Stomach (tissue), 9 donors: Measurements from ENCODE around the gene KCNAB2. TPM values are rescaled to one million over a fixed set of nuclear protein-coding genes. Genes with fewer than 3 reads are reported as not detected.

Source experiments
- DNase-seq, 2 donors: peaks; one replicate each; pipeline versions ENCODE4 v3.0.0 to v3.0.0-alpha.2; 2013 to 2019
- H3K27ac ChIP-seq, 5 donors: fragments of 200-600 bp in 4 of 5; sonication (generic) in 4 of 5; one replicate each; pipeline ENCODE4 v1.5.1; 2013 to 2019; ENCODE audit warnings: mild to moderate bottlenecking in 1 of 5, moderate library complexity in 1 of 5
- H3K27me3 ChIP-seq, 3 donors: fragments of 200-600 bp; sonication (generic); one replicate each; pipeline ENCODE4 v1.5.1; 2017 to 2019; ENCODE audit warnings: mixed run types in 1 of 3
- H3K36me3 ChIP-seq, 4 donors: fragments of 200-600 bp; sonication (generic); 1 replicate in 3 of 4; 2 replicates in 1 of 4; pipeline ENCODE4 v1.5.1; 2016 to 2019
- H3K4me1 ChIP-seq, 4 donors: fragments of 200-600 bp; sonication (generic); one replicate each; pipeline ENCODE4 v1.5.1; 2016 to 2019
- H3K4me3 ChIP-seq, 4 donors: fragments of 200-600 bp; sonication (generic) in 3 of 4; one replicate each; pipeline ENCODE4 v1.5.1; 2016 to 2019; ENCODE audit warnings: mild to moderate bottlenecking in 1 of 4
- H3K9me3 ChIP-seq, 4 donors: fragments of 200-600 bp; sonication (generic); one replicate each; pipeline ENCODE4 v1.5.1; 2016 to 2019
- EP300 ChIP-seq: sonication (generic); formaldehyde crosslinking; IDR thresholded peaks from one replicate; pipeline ENCODE4 v1.6.1; 2017; ENCODE audit warnings: antibody characterized with exemption
- POLR2A ChIP-seq, 4 donors: fragments of 450-650 bp; IDR thresholded peaks; one replicate each; pipeline ENCODE4 v1.6.1; 2016; ENCODE audit warnings: antibody characterized with exemption in 4 of 4, control low read depth in 2 of 4, mild to moderate bottlenecking in 1 of 4, moderate library complexity in 1 of 4
- POLR2AphosphoS5 ChIP-seq, 3 donors: sonication (generic); formaldehyde crosslinking; IDR thresholded peaks; one replicate each; pipeline ENCODE4 v1.6.1; 2016; ENCODE audit warnings: antibody characterized with exemption in 3 of 3
- WGBS, 5 donors: extraction: QIAGEN DNeasy Blood & Tissue Kit in 3 of 5; methylation state at CpG; one replicate each; pipeline versions ENCODE4 v1.1.5 to v1.1.7; 2013 to 2018; 5-methylcytosine and 5-hydroxymethylcytosine counted together
- intact Hi-C: fragments of 100-400 bp; cut with DNase I; formaldehyde crosslinking; loops from one replicate; pipeline ENCODE4 v1.15.1; 2023; ENCODE audit warnings: low total_unique reads
- polyA plus RNA-seq, 3 donors: library from polyadenylated mRNA; stranded (reverse); fragments of 200-250 nt; gene quantifications; one replicate each; pipeline ENCODE4 v1.2.3, GENCODE V29; 2013
- total RNA-seq, 5 donors: library from RNA; depleted of rRNA; stranded (reverse); fragments of >200 nt; gene quantifications; one replicate each; pipeline versions ENCODE4 v1.1.0 to v1.2.3, GENCODE V29; 2014 to 2016
- TF ChIP-seq, protein P1 (sequence below), 7 experiments: fragments of 450-650 bp in 4 of 7; fragments of 200-600 bp in 3 of 7; sonication (generic) in 3 of 7; IDR thresholded peaks; one replicate each; pipeline ENCODE4 v1.5.1; 2016 to 2019; ENCODE audit warnings: antibody characterized with exemption in 7 of 7, control low read depth in 2 of 7, mild to moderate bottlenecking in 1 of 7
- donor health status: healthy with polysubstance abuse.
- donor health status: Bipolar disorder and iron deficiency.
- donor health status: healthy.

KCNAB2 gene
- total and polyA plus RNA-seq, 8 donors: 0.29 to 39.1 (median 3.3) TPM

DNA sequence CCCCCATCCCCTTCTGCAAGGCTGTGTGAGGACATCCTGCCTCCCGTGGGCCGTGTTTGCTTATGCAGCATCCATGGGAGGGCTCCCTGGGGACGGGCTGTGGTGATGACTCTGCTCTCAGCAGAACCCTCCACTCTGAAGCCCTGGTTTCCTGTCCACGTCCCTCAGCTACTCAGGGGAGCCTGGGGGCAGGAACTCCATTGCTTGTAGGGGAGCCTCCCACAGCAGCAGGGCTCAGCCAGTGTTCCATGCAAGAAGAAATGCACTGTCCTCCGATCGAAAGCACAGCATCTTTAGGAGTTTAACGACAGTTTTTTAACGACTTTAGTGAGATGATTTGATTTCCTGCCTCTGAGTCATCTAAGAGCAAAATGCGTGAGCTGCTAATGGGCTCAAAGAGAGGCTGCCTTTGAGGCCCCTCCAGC is 8.3 kb upstream of the KCNAB2 start:
- H3K36me3 ChIP-seq: peaks cover 0 to 21% (median 0%) of the 10 kb centered on the region in 4 donors
- no peak overlapping the region for H3K27ac ChIP-seq
- H3K9me3 ChIP-seq: no peaks in the 10 kb centered on the region
- DNase-seq: no peak
- TF ChIP-seq, protein P1, sequence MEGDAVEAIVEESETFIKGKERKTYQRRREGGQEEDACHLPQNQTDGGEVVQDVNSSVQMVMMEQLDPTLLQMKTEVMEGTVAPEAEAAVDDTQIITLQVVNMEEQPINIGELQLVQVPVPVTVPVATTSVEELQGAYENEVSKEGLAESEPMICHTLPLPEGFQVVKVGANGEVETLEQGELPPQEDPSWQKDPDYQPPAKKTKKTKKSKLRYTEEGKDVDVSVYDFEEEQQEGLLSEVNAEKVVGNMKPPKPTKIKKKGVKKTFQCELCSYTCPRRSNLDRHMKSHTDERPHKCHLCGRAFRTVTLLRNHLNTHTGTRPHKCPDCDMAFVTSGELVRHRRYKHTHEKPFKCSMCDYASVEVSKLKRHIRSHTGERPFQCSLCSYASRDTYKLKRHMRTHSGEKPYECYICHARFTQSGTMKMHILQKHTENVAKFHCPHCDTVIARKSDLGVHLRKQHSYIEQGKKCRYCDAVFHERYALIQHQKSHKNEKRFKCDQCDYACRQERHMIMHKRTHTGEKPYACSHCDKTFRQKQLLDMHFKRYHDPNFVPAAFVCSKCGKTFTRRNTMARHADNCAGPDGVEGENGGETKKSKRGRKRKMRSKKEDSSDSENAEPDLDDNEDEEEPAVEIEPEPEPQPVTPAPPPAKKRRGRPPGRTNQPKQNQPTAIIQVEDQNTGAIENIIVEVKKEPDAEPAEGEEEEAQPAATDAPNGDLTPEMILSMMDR (IDR thresholded peaks at IDR 0.05): no peak
- no peak for TF ChIP-seq POLR2A (IDR thresholded peaks at IDR 0.05)
- TF ChIP-seq EP300: no peak
- no peak for TF ChIP-seq POLR2AphosphoS5 (IDR thresholded peaks at IDR 0.05)
- 32 to 37% (median 35%) methylated on average over 9 of the region's 9 CpGs for WGBS, 5 donors
- H3K4me1 ChIP-seq: peaks cover 0 to 10% (median 3%) of the 10 kb centered on the region in 4 donors
- intact Hi-C loops: no loop called here
- no peak overlapping the region for H3K4me3 ChIP-seq
- H3K27me3 ChIP-seq: peaks cover 0 to 37% (median 0%) of the 10 kb centered on the region in 3 donors

DNA sequence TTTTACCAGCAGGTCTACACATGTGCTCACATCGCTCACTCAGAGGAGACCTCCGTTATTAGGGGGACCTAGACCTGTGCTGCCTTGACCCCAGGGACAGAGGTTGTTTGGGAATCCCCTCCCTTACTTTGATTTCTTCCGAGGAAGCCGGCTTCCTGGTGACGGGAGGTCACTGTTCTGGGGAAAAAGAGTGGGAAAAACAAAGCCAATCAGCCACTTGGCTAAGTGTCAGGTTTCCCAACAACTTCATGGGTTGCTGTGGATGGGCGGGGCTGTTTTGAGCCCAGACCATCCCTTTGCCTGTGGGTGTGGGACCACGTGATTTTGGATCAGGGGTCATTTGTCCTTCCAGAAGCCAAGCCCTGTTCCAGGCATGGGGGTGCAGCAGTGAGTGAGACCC is 7.1 kb upstream of the KCNAB2 start:
- no peak overlapping the region for H3K4me3 ChIP-seq
- no peaks in the 10 kb centered on the region for H3K9me3 ChIP-seq
- no peak for DNase-seq
- 56 to 71% (median 61%) methylated on average over 7 of the region's 7 CpGs for WGBS, 5 donors
- H3K4me1 ChIP-seq: peaks cover 0 to 10% (median 3%) of the 10 kb centered on the region in 4 donors
- TF ChIP-seq POLR2AphosphoS5 (IDR thresholded peaks at IDR 0.05): no peak
- TF ChIP-seq, protein P1 (IDR thresholded peaks at IDR 0.05): no peak
- no peak for TF ChIP-seq EP300
- TF ChIP-seq POLR2A (IDR thresholded peaks at IDR 0.05): no peak
- intact Hi-C loops: no loop called here
- H3K36me3 ChIP-seq: peaks cover 0 to 21% (median 4%) of the 10 kb centered on the region in 4 donors
- no peak overlapping the region for H3K27ac ChIP-seq
- H3K27me3 ChIP-seq: peaks cover 0 to 37% (median 0%) of the 10 kb centered on the region in 3 donors

DNA sequence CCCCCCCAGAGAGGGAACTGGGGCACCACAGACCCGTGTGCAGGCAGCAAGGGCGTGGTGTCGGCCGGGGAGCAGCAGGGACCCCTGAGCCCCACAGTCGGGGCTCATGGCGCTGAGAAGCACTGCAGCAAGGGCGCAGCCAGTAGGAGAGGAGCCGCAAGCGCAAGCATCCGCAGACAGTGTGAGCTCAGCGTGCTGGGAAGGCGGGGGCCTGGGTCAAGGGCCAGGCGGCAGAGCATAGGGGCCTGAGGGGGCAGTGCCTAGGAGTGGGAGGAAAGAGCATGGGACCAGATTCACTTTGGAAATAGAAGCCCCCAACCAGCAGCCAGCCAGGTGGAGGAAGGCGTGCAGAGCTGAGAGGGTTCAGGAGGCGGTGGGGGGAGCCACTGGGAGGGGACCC is 6.7 kb upstream of the KCNAB2 start:
- TF ChIP-seq POLR2A (IDR thresholded peaks at IDR 0.05) (no peak), EP300 (no peak), POLR2AphosphoS5 (IDR thresholded peaks at IDR 0.05) (no peak)
- TF ChIP-seq, protein P1 (IDR thresholded peaks at IDR 0.05): no peak
- 81 to 87% (median 83%) methylated on average over 15 of the region's 15 CpGs for WGBS, 5 donors
- Histone ChIP-seq H3K27ac (no peak overlapping the region), H3K36me3 (peaks cover 0 to 23% (median 5%) of the 10 kb centered on the region in 4 donors), H3K4me3 (no peak overlapping the region), H3K27me3 (peaks cover 0 to 34% (median 0%) of the 10 kb centered on the region in 3 donors), H3K4me1 (peaks cover 0 to 10% (median 3%) of the 10 kb centered on the region in 4 donors), H3K9me3 (no peaks in the 10 kb centered on the region)
- intact Hi-C loops: no loop called here
- DNase-seq: no peak

DNA sequence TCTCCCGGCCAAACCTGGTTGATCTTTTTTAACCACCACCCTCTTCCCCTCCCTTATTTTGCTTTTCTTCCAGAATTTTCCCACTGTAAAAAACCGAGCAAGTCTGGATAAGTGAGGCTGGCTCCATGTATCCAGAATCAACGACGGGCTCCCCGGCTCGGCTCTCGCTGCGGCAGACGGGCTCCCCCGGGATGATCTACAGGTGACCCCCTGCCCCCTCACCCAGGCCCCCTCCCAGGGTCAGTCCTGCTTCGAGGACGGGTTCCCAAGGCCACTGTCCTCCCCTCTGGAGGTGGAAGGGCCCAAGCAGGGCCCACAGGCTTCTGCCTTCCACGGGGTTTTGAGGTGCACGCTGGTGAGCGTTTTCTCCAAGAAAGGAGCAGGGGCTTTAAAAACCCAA is 5.2 kb upstream of the KCNAB2 start:
- DNase-seq: no peak
- intact Hi-C loops: no loop called here
- Histone ChIP-seq H3K27ac (no peak overlapping the region), H3K36me3 (peaks cover 0 to 29% (median 5%) of the 10 kb centered on the region in 4 donors), H3K27me3 (peaks cover 0 to 20% (median 0%) of the 10 kb centered on the region in 3 donors), H3K4me3 (no peak overlapping the region), H3K4me1 (peaks cover 0 to 5% (median 0%) of the 10 kb centered on the region in 4 donors), H3K9me3 (no peaks in the 10 kb centered on the region)
- TF ChIP-seq POLR2AphosphoS5 (IDR thresholded peaks at IDR 0.05) (no peak), EP300 (no peak), POLR2A (IDR thresholded peaks at IDR 0.05) (no peak)
- TF ChIP-seq, protein P1 (IDR thresholded peaks at IDR 0.05): no peak
- WGBS, 5 donors: 78 to 91% (median 81%) methylated on average over 15 of the region's 15 CpGs
